AG04449 (cell line): Measurements from ENCODE around the gene IRF9.

Experiments
- CTCF ChIA-PET: fragments of 350-600 bp; formaldehyde crosslinking; extraction: SDS; loops from one replicate; lab custom pipeline; 2021; ENCODE audit warnings: antibody characterized with exemption; lab: Yijun Ruan, JAX
- POLR2A ChIA-PET: fragments of 400-600, 350-600 bp; formaldehyde crosslinking; extraction: SDS; loops from one replicate; lab custom pipeline; 2020; ENCODE audit warnings: antibody characterized with exemption, inconsistent platforms; lab: Yijun Ruan, JAX
- DNase-seq: peaks from one replicate; pipeline ENCODE4 v3.0.0-alpha.2; 2010; ENCODE audit warnings: low read depth, low spot score
- H3K4me3 ChIP-seq: 2 replicates; pipeline ENCODE4 v1.5.1; 2011; ENCODE audit warnings: low read depth, mild to moderate bottlenecking, control low read depth, low read length
- CTCF ChIP-seq: IDR thresholded peaks from one replicate; pipeline ENCODE4 v1.5.1; 2011; ENCODE audit warnings: mild to moderate bottlenecking, moderate library complexity, low read length, control low read depth, inconsistent platforms; ENCODE audit not compliant: insufficient read depth; ENCODE audit errors: missing control alignments

Gene IRF9

GRCh38 chr14:24149302-24149969 is 11.6 kb upstream of the IRF9 start:
- no peak overlapping the region for H3K4me3 ChIP-seq
- ChIA-PET CTCF (interaction anchor here (1.1 to 8.8 kb wide), 2 partner anchors 11 to 41 kb away, joined by 4 to 165 read pairs; partner anchors contain the start of gene IRF9), POLR2A (interaction anchor here (2.2 kb wide), 1 partner anchor 8 kb away, joined by 7 read pairs; the partner anchor contains the start of gene EMC9)
- no peak for DNase-seq
- no peak for TF ChIP-seq CTCF

GRCh38 chr14:24150061-24150460 is 11.0 kb upstream of the IRF9 start:
- H3K4me3 ChIP-seq = no peak overlapping the region
- POLR2A ChIA-PET = interaction anchor here (0.6 to 2.2 kb wide), 2 partner anchors 9 to 79 kb away, joined by 5 to 7 read pairs; partner anchors contain the start of gene EMC9
- CTCF ChIA-PET = interaction anchor here (1.1 to 8.8 kb wide), 3 partner anchors 10 to 42 kb away, joined by 3 to 165 read pairs (median 4); partner anchors contain the start of genes IRF9 and REC8
- TF ChIP-seq CTCF = no peak
- DNase-seq = no peak

GRCh38 chr14:24150567-24150966 is 10.5 kb upstream of the IRF9 start:
- TF ChIP-seq CTCF = no peak
- no peak overlapping the region for H3K4me3 ChIP-seq
- DNase-seq = no peak
- CTCF ChIA-PET = interaction anchor here (0.7 to 8.8 kb wide), 3 partner anchors 10 to 146 kb away, joined by 3 to 165 read pairs (median 4); partner anchors contain the start of genes IRF9 and REC8
- POLR2A ChIA-PET = interaction anchor here (0.6 to 2.2 kb wide), 4 partner anchors 10 to 78 kb away, joined by 4 to 8 read pairs (median 6); partner anchors contain the start of genes EMC9, IPO4 and IRF9

- POLR2A ChIA-PET = interaction anchor here (1.3 to 2.2 kb wide), 3 partner anchors 10 to 38 kb away, joined by 4 to 8 read pairs (median 7); partner anchors contain the start of genes EMC9, IPO4 and IRF9
- no peak for DNase-seq
- no peak overlapping the region for H3K4me3 ChIP-seq
- TF ChIP-seq CTCF = no peak
- CTCF ChIA-PET = interaction anchor here (0.7 to 8.8 kb wide), 4 partner anchors 10 to 146 kb away, joined by 3 to 165 read pairs (median 4); partner anchors contain the start of genes IRF9 and REC8
Measured at GRCh38 chr14:24150993-24151392, 10.1 kb upstream of the IRF9 start.

GRCh38 chr14:24151404-24152080 is 9.5 kb upstream of the IRF9 start:
- no peak overlapping the region for H3K4me3 ChIP-seq
- no peak for TF ChIP-seq CTCF
- no peak for DNase-seq
- ChIA-PET POLR2A (interaction anchor here (1.3 to 2.2 kb wide), 3 partner anchors 9 to 37 kb away, joined by 4 to 8 read pairs (median 7); partner anchors contain the start of genes EMC9, IPO4 and IRF9), CTCF (interaction anchor here (0.7 to 8.8 kb wide), 4 partner anchors 9 to 145 kb away, joined by 3 to 165 read pairs (median 4); partner anchors contain the start of genes IRF9 and REC8)
